Cortex of kidney (tissue), 1 donor: ENCODE measurements around the gene SYK.

Experiments
- DNase-seq: peaks from one replicate; lab custom pipeline; 2025; lab: John Stamatoyannopoulos, UW

The SYK gene

DNA sequence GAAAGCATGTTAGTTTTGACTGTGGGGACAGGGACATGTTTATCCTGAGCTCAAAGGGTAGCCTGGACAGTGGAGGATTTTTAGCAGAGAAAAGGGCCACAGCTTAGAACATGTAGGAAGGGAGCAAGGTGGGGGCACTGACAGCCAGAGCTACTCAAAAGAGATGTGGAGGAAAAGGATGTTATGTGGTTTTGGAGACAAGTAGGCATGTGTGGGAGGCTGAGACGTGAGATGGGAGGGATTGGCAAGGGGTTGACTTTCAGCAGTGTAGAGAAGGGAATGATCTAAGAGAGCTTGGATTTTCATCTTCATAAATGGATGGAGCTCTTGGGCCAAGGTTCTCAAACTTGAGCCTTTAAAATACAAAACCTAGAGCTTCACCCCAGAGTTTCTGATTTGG is 24.0 kb downstream of the SYK start:
- no peak for DNase-seq

DNA sequence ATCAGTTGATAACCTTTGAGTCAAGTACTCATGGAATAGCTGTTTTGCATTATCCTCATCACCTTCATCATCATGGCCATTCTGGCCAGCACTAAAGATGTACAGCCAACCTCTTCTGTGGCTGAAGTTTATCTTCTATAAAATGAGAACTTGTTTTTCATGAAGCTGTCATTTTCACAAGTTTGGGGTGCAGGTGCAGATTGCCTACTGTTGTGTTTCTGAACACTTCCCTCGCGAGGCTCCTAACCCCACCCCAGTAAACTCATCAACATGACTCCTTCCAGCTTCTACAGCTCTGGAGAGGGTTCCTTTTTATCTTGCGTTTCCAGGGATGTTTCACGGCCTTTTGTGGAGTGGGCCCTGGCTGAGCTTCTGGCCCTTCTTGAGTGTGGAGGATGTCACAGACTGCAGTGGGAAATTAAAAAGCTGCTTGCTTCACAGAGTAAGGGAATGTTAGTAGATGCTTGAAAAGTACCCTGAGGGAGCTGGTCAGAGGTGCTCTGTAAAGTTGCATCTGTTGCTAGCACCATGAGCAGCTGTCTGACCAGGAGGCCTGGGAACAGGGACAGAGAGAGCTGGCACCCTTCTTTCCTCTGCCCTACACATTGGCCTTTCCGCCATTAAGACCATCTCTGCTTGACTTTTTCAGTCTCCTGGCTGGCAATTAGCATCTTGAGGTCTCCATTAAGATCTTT is 24.9 kb downstream of the SYK start:
- no peak for DNase-seq

DNA sequence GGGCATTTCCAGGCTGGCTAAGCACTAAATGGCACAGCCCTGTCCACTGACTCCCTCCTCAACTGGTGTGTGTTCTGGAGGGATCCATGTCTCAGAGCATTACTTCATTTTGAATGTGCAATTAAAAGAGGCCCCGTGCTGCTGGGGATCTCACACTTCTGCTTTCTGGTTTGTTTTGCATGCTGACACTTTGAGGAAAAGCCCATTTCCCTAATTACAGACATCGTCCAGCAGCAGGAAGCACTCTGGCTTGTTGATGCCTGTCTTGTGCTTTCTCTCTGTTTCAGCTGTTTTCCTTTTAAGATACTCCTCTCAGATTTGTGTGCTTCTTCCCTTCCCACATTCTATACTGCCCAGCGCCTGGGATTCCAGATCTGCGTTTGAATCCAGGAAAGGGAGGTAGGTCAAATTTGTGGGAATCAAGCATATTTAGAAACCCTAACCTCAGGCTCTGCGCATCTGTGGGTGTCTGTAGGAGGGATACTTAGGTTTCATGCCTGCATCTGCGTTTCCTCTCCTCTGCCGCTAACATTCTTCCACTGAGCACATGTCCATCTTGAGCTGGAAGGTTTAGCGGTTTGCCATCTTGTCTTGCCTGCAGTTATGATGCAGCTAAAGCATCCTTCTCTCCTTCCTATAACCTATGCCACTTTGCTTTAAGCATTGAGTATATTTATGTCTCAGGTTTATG is 25.7 kb downstream of the SYK start:
- no peak for DNase-seq

DNA sequence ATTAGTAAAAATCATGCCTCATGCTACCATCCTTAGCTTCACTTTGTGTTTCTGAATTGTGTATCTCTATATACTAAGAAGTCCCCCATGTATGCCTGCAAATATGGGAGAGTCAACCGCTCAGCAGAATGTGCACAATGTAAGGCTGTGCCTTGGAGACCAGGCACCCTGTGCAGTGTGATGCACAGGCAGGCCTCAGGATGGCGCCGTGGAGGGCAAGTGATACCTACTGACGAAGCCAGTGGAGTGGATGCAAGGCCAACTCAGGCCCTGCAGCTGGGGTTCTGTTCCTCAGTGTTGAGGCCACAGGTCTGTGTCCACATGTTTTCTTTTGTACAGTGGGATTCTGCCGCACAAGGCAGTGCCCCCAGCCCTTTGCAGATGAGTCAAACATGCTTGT is 28.4 kb downstream of the SYK start:
- no peak for DNase-seq

DNA sequence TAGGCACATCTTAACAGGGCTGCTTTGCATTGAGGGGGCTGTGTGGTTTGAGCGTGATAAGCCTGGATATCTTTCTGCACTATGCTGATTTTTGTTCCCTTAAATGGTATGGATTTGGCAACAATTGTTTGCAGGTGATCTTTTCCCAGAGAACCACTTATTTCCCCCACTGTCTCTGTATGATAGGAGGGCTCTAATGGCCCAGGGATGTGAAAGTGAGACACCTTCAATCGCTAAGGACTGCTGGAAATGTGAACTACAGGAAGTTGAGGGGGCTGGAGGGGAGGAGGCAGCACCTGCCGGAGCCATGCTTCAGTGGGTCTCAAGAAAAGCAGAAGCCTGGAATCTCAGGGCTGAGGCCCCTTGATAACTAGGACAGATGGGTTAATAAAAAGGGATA is 29.4 kb downstream of the SYK start:
- no peak for DNase-seq

DNA sequence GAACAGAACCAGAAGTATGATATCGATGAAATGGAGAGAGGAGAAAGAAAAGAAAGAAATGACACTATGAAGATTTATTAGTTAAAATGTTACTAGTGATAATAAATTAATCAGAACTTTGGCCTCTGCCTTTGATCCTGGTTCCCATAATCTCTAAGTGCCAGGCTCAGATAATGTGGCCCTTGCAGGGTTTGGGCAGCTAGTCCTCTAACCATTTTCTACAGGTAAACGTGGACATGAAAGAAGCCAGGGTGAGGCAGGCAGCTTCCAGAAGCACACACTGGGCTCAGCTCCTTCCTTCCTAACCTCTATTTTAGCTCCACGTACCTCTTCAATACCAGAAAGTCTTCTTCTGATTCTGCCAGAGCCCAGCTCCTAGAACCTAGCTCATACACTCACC is 30.6 kb downstream of the SYK start:
- DNase-seq, result no peak

DNA sequence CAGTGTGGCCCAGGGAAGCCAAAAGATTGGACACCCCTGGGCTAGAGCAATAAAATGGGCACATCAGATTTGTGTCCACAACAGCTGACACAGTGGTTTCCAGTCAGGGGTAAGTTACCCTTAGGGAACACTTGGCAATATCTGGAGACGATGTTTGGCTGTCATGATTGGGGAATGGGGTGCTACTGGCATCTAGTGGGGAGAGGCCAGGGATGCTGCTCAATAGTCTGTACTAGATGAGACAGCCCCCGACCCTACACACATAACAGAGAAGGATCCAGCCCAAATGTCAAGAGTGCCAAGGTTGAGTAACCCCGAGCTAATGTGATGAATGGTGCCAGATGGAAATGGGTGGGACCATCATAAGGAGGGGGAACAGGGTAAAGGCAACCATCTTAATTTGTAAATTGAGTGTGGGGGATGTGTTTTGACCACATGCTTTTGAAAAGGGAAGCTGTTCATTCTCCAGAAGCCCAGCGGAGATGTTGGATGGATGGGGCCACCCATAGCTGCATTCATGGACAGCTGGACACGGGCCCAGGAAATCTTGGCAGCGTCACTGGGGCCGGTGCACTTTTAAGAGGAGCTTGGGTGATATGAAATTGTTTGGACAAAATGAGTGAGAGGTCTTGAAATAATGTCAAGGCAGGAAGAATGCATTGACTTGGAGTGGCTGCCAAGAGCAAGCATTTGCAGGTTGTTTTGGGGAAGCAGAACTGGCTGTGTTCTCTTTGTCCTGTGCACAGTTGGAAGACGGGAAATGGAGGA is 33.4 kb downstream of the SYK start:
- no peak for DNase-seq

DNA sequence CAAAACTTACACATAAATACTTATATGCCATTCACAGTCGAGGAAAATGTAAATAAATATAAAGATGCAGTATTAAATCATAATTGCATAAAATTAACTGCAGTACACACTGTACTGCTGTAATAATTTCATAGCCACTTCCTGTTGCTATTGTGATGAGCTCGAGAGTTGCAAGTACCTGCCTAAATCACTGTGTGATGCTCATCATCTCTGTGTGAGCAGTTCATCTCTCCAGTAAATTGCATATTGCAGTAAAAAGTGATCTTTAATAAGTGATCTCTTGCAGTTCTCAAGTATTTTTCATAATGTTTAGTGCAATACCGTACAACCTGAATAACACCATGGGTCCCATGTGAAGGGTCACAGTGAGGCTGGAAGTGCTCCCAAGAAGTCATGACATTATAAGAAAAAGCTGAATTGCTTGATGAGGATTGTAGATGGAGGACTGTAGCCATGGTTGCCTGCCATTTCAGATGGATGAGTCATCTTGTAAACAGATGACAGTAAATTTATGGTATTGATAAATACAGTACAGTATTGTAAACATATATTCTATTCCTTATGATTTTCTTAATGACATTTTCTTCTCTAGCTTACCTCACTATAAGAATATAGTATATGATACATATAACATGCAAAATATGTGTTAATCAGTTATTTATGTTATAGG is 34.9 kb downstream of the SYK start:
- no peak for DNase-seq

DNA sequence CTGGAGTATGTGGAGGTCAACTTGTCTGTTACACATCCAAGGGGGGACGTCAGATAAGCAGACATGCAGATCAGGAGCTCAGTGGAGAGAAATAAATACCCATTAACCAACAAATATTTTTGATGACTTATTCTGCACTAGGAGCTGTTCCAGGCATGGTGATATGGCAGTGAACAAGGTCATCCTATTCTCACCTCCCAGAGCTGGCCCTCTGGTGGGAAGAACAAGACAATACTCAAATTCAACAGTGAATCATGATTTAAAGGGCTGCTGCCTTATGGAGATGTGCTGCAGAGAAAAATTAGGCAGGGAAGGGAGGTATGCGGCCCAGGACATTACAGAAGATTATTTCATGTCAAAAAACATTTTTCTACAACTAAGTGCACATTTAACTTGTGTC is 36.5 kb downstream of the SYK start:
- DNase-seq, result no peak

DNA sequence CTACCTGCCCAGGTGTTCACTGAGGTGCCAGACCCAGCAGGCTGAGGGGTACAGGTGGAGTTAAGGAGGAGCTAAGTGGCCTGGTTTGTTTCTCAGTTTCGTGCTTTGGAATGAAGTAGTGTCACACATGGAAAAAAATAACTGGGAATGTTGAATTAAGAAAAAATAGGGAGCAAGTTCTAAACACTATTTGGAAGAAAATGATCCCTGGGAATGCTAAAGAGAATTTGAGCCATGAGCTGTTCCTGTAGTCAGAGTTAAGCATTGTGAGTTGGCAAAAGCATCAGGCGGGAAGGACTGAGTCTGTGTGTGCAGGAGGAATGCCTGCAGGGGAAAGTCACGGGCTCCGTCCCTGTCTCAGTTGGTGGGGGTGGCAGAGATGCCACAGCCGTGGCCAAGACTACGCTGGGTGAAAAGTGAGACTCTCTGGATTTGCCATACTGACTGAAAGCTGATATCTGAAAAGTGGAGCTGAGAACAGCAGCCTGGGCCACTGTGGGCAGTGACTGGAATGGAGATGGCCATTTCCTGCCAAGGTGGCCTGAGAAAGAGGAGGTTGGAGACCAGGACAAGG is 37.0 kb downstream of the SYK start:
- DNase-seq, result no peak

DNA sequence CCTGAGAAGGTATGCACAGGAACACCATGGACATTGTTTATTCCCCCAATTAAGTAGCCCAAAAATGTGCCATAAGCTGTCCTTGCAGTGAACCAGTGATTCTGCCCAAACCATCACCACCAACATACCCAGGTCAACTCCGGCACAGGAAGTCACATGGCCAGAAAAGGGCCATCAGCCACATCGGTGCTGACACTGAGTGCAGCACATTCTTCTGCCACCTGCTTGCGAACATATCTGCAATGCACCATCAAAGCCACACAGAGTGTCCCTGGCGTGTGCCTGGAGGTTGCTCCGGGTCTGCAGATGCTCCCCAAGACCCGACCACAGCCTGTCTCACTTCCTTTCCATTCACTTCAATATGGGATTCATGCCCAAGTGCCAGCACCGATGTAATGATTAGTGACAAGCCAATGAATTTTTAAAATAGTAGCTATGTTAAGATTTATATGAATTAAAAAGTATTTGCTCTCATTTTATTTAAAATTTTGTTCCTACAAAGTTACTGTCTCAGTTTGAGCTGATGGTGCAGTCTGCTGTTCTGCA is 37.6 kb downstream of the SYK start:
- no peak for DNase-seq

DNA sequence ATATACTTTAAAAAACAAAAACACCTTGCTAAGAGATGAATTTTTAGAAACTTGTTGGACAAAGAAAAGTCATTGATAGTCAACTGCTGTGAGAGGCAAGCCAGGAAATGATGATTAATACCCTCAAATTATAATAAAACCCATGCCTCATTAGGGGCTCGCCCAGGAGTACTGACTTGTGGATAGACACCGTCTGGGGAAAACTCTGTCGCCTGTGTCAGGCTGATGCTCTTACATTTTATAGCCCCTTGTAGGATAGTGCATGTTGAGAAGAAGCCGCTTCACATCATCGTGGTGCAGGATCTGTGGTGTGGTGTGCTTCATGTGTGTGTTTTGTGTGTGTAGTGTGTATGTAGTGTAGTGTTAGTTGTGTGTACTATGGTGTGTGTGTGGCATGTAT is 39.1 kb downstream of the SYK start:
- DNase-seq, result no peak

DNA sequence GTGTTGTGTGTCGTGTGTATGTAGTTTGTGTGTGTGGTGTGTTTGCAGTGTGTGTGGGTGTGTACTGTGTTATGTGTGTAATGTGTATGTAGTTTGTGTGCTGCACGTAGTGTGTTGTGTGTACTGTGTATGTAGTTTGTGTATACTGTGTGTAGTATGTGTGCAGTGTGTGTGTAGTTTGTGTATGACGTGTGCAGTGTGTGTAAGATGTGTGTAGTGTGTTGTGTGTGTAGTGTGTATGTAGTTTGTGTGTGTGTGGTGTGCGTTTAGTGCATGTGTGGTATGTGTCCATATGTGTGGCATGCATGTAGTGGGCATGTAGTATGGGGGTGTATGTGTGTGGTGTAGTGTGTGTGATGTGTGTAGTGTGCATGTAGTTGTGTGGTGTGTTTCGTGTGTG is 39.6 kb downstream of the SYK start:
- DNase-seq, result no peak

DNA sequence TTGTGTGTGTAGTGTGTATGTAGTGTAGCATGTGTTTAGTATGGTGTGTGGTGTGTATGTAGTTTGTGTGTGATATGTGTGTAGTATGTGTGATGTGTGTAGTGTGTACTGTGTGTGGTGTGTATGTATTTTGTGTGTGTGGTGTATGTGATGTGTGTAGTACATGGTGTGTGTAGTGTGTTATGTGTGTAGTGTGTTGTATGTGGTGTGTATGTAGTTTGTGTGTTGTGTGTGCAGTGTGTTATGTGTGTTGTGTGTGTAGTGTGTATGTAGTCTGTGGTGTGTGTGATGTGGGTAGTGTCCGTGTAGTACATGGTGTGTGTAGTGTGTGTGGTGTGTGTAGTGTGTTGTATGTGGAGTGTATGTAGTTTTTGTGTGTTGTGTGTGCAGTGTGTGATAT is 40.0 kb downstream of the SYK start:
- no peak for DNase-seq

DNA sequence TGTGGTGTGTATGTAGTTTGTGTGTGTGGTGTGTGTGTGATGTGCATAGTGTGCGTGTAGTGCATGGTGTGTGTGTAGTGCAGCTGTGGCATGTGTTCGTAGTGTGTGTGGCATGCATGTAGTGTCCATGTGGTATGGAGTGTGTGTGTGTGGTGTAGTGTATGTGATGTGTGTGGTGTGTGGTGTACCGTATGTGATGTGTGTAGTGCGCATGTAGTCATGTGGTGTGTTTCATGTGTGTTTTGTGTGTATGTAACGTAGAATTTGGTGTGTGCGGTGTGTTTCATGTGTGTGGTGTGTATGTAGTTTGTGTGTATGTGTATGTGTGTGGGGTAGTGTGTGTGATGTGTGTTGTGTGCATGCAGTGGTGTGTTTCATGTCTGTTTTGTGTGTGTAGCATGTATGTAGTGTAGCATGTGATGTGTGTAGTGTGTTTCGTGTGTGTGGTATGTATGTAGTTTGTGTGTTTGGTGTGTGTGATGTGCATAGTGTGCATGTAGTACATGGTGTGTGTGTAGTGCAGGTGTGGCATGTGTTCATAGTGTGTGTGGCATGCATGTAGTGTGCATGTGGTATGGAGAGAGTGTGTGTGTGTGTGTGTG is 40.7 kb downstream of the SYK start:
- no peak for DNase-seq

DNA sequence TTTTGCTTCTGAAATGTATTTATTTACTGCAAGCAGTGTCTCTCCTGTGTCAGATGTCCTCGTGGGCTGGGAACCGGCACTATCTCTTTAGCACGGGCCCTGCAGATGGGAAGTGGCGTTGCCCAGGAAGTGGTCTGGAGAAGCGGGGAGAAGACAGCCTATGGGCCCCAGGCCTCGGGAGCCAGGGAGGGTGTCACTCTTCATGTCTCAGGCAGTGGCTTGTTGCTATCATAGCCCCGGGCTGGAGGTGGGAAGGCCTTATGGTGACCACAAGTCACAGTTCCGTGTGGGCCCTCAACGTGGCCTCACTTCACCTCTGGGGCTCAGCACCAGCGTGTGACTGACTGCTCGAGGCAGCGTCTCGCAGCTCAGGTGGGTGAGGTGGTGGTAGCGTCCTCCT is 41.4 kb downstream of the SYK start:
- DNase-seq, result no peak

DNA sequence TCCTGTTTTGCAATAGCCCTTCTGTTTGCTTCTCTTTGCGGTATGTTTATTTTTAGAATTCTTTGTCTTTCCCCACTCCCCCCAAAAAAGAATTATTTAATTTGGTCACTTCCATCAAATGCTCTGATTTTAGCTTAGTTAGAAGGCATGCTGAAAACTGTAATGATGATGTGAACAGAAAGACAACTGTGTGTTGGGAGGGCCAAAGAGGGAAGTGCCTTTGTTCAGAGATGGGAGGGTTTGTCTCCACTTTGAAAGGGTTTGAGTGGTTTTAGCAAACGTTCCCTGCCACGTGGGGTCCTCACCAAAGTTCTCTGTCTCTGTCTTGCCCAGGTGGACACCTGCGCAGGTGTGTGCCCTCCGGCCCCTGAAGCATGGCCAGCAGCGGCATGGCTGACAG is 41.9 kb downstream of the SYK start:
- DNase-seq, result no peak

DNA sequence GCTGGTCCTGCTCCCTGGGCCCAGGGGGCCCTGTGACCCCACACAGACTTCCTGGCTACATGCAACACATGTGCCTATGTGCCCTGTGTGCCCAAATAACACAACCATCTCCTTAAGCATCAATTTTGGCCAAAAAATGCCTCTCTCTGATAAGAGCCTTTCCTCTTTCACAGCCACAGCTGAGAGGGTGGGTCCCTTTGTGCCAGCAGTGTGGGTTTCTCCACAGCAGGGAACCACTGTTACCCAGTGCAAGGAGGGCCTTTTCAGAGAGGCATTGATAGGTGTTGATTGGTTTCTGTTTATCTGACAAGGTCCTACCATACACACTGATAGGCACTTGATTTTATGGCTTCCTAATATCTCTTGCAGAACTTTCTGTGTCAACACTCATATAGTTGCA is 42.7 kb downstream of the SYK start:
- DNase-seq, result no peak

DNA sequence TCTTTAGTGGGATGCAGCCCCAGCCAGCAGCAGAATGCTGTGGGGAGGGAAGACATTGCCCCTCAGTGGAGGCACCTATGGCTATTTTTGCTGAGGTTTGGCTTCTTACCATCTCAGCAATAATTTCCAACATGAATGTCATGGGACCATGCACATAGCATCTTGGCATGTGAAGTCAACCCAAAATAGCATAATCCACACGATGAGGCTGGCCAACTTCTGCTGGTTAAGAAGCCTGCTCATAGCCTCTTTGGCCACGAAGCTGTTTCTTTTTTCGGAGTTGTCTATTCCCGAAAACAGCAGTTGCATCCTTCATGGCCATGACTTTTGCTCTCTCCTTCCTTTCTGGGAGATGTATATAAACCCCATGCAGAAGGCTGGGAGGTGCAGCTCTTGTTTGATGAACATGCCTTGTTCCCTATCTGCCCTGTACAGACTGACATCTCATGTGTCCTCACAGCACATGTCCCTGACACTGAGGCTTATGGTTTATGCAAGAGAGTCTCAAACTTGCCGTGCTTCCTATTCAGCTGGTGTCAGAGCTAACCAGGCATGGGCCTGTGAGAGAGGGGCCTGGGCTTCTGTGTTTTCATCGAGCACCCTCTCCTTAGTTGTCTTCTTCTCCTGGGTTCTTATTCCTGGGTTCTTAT is 45.3 kb downstream of the SYK start:
- no peak for DNase-seq

DNA sequence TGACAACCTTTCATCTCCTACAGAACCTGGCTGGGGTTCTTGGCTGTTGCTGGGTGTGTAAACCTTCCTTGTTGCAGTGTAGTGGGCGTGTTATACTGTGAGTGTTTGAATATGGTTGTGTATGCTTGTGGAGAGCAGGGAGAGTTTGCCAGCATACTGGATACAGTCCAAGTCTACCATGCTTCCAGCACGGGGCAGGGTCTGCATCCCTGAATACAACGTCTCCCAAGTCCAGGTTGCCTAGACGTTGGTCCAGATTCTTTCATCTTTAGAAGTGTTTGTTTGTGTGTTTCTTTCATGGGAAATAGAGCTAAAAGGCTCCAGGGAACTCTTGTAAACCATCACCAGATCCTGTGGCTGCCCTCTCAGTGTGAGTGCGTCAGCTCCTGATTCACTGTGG is 46.4 kb downstream of the SYK start:
- DNase-seq, result no peak

DNA sequence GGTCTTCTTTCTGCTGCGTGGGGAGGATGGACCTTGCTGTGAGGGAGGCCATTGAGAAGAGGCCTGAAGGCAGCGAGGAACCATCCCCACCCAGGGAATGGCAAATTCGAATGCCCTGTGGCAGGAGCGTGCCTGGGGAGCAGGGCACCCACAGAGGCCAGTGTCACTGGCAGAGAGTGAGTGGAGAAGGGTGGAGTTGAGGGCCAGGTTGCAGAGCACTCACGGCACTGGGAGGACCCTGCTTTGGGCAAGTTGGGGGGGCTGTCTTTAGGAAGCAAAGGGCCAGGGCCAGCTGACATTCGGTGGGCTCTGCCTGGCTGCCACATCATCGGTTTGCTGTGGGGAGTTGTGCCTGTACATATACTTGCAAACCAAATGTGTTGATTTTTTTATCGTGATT is 47.2 kb downstream of the SYK start:
- no peak for DNase-seq
